Duodenal mucosa (tissue), 2 donors: ENCODE measurements around the gene MTFR2.

ENCODE experiments used
- H3K27ac ChIP-seq: one replicate; pipeline ENCODE4 v1.7.0; 2013; ENCODE audit warnings: low read depth, low read length
- H3K27me3 ChIP-seq, 2 donors: one replicate each; pipeline ENCODE4 v1.7.0; 2013; ENCODE audit warnings: low read length in 2 of 2, control low read depth in 1 of 2; ENCODE audit not compliant: insufficient read depth in 2 of 2, control insufficient read depth in 1 of 2
- H3K36me3 ChIP-seq, 2 donors: one replicate each; pipeline ENCODE4 v1.7.0; 2013; ENCODE audit warnings: low read length in 2 of 2, control low read depth in 1 of 2; ENCODE audit not compliant: insufficient read depth in 2 of 2, control insufficient read depth in 1 of 2
- H3K4me1 ChIP-seq, 2 donors: one replicate each; pipeline ENCODE4 v1.7.0; 2013; ENCODE audit warnings: low read length in 2 of 2, control low read depth in 1 of 2; ENCODE audit not compliant: insufficient read depth in 2 of 2, control insufficient read depth in 1 of 2
- H3K4me3 ChIP-seq, 2 donors: one replicate each; pipeline ENCODE4 v1.7.0; 2013; ENCODE audit warnings: low read length in 2 of 2, low read depth in 1 of 2
- H3K9ac ChIP-seq, 2 donors: one replicate each; pipeline ENCODE4 v1.7.0; 2013; ENCODE audit warnings: low read length in 2 of 2, low read depth in 1 of 2
- H3K9me3 ChIP-seq, 2 donors: one replicate each; pipeline ENCODE4 v1.7.0; 2013; ENCODE audit warnings: low read length in 2 of 2, control low read depth in 1 of 2; ENCODE audit not compliant: control insufficient read depth in 1 of 2

MTFR2 gene

GRCh38 chr6:136191606-136192312 is 58.4 kb downstream of the MTFR2 start:
- Histone ChIP-seq H3K9me3 (no peaks in the 10 kb centered on the region), H3K27ac (no peak overlapping the region)

DNA sequence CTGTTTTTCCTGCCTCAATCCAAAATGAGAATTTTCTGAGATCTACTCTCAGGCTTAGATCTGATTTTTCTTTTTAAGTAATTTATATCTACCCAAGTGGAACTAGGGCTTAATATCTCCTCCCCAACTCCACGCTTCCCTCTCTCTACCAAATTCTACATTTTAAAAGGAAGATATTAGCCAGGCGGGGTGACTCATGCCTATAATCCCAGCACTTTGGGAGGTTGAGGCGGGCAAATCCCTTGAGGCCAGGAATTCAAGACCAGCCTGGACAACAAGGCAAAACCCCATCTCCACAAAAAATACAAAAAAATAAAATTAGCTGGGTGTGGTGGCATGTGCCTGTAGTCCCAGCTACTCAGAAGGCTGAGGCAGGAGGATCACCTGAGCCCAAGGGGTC is 61.0 kb downstream of the MTFR2 start:
- H3K27ac ChIP-seq: no peak overlapping the region
- H3K4me1 ChIP-seq: peaks cover 4 to 7% of the 10 kb centered on the region in 2 donors
- no peak overlapping the region for H3K4me3 ChIP-seq
- no peaks in the 10 kb centered on the region for H3K27me3 ChIP-seq
- H3K36me3 ChIP-seq: peaks cover 0 to 2% of the 10 kb centered on the region in 2 donors
- H3K9ac ChIP-seq: no peak overlapping the region
- no peaks in the 10 kb centered on the region for H3K9me3 ChIP-seq

More at GRCh38 chr6:136191606-136192312, 58.4 kb downstream of the MTFR2 start:
- Histone ChIP-seq H3K4me3 (no peak overlapping the region), H3K4me1 (peaks cover 4 to 7% of the 10 kb centered on the region in 2 donors), H3K9ac (no peak overlapping the region), H3K36me3 (peaks cover 0 to 2% of the 10 kb centered on the region in 2 donors), H3K27me3 (no peaks in the 10 kb centered on the region)

- Histone ChIP-seq H3K9me3 (no peaks in the 10 kb centered on the region), H3K27ac (no peak overlapping the region), H3K9ac (no peak overlapping the region), H3K27me3 (no peaks in the 10 kb centered on the region), H3K4me3 (no peak overlapping the region), H3K4me1 (peaks cover 4 to 7% of the 10 kb centered on the region in 2 donors), H3K36me3 (peaks cover 0 to 2% of the 10 kb centered on the region in 2 donors)
Measured at GRCh38 chr6:136188486-136188885, 61.6 kb downstream of the MTFR2 start.

- H3K4me3 ChIP-seq: no peak overlapping the region
- H3K4me1 ChIP-seq: peaks cover 4 to 7% of the 10 kb centered on the region in 2 donors
- no peak overlapping the region for H3K27ac ChIP-seq
- no peaks in the 10 kb centered on the region for H3K27me3 ChIP-seq
- no peak overlapping the region for H3K9ac ChIP-seq
- H3K9me3 ChIP-seq: no peaks in the 10 kb centered on the region
- no peaks in the 10 kb centered on the region for H3K36me3 ChIP-seq
Measured at GRCh38 chr6:136186363-136186762, 63.7 kb downstream of the MTFR2 start.

GRCh38 chr6:136184738-136185137 is 65.4 kb downstream of the MTFR2 start:
- Histone ChIP-seq H3K9ac (no peak overlapping the region), H3K4me1 (no peaks in the 10 kb centered on the region), H3K36me3 (no peaks in the 10 kb centered on the region), H3K27ac (no peak overlapping the region), H3K27me3 (no peaks in the 10 kb centered on the region), H3K9me3 (no peaks in the 10 kb centered on the region), H3K4me3 (no peak overlapping the region)

DNA sequence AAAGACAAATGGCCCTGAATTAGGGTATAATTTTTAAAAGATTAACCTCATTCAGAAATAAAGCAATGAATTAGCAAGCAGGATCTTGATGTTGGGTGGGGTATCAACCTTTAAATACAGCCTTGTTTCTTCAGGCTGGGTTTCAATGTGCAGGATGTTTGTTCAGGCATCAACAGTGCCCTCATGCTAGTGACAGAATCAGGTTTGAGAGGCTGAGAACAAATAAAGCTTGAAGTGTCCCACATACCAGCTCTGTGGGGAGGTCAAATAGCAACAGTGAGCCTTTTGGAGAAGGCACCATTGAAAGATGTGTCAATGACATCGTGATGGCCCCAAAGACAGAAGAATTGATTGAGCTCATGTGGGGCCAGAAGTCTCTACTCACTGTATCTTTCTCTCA is 68.2 kb downstream of the MTFR2 start:
- Histone ChIP-seq H3K4me1 (no peaks in the 10 kb centered on the region), H3K36me3 (no peaks in the 10 kb centered on the region), H3K27me3 (no peaks in the 10 kb centered on the region), H3K9me3 (no peaks in the 10 kb centered on the region), H3K4me3 (no peak overlapping the region), H3K9ac (no peak overlapping the region), H3K27ac (no peak overlapping the region)

DNA sequence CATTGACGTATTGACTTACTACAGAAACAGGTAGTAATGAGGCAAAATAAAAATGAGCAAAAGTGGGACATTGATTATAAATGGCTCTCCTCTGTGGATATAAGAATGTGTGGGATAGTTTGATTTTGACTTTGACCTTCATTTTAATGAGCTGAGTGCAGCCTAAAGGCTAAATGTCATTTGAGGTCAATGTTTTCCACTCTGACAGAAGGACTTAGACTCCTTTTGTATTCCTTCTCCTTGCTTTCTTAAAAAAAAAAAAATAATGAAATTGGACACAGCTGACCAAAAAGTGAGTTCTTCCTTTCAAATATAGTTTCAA is 68.6 kb downstream of the MTFR2 start:
- no peak overlapping the region for H3K27ac ChIP-seq

More for the DNA sequence above, 68.6 kb downstream of the MTFR2 start:
- Histone ChIP-seq H3K9ac (no peak overlapping the region), H3K4me1 (no peaks in the 10 kb centered on the region), H3K4me3 (no peak overlapping the region), H3K9me3 (no peaks in the 10 kb centered on the region), H3K27me3 (no peaks in the 10 kb centered on the region), H3K36me3 (no peaks in the 10 kb centered on the region)
